ENCODE results near the gene XXYLT1.

Gene XXYLT1

DNA sequence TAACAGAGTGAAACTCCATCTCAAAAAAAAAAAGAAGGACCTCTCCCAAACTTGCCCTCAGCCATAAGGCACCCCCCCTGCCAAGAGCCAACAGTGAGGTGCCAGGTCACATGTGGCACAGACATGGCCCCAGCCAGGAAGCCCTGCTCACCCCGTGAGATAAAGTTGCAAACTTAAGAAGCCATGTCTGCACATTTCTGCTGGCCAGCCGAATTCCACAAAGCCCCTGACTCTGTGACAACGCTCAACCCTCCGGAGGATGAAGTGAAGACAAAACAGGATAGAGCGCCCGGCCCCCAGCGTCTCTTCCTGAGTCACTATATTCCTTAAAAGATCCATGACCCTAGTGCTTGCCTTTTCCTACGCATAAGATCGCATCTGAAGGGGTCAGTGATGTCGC lies 188.1 kb downstream of the XXYLT1 start:
- no peak for DNase-seq (ENCODE audit: low read depth, low spot score)
- TF ChIP-seq, protein P1, sequence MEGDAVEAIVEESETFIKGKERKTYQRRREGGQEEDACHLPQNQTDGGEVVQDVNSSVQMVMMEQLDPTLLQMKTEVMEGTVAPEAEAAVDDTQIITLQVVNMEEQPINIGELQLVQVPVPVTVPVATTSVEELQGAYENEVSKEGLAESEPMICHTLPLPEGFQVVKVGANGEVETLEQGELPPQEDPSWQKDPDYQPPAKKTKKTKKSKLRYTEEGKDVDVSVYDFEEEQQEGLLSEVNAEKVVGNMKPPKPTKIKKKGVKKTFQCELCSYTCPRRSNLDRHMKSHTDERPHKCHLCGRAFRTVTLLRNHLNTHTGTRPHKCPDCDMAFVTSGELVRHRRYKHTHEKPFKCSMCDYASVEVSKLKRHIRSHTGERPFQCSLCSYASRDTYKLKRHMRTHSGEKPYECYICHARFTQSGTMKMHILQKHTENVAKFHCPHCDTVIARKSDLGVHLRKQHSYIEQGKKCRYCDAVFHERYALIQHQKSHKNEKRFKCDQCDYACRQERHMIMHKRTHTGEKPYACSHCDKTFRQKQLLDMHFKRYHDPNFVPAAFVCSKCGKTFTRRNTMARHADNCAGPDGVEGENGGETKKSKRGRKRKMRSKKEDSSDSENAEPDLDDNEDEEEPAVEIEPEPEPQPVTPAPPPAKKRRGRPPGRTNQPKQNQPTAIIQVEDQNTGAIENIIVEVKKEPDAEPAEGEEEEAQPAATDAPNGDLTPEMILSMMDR (IDR thresholded peaks at IDR 0.05; ENCODE audit: insufficient read depth, low read length, missing control alignments) = no peak
- no peak overlapping the region for H3K4me3 ChIP-seq (ENCODE audit: low read depth, low read length)
- POLR2A ChIA-PET = no interaction called here
- CTCF ChIA-PET = interaction anchor here (1.1 kb wide), 1 partner anchor 24 kb away, joined by 3 read pairs; no protein-coding TSS in a partner anchor

DNA sequence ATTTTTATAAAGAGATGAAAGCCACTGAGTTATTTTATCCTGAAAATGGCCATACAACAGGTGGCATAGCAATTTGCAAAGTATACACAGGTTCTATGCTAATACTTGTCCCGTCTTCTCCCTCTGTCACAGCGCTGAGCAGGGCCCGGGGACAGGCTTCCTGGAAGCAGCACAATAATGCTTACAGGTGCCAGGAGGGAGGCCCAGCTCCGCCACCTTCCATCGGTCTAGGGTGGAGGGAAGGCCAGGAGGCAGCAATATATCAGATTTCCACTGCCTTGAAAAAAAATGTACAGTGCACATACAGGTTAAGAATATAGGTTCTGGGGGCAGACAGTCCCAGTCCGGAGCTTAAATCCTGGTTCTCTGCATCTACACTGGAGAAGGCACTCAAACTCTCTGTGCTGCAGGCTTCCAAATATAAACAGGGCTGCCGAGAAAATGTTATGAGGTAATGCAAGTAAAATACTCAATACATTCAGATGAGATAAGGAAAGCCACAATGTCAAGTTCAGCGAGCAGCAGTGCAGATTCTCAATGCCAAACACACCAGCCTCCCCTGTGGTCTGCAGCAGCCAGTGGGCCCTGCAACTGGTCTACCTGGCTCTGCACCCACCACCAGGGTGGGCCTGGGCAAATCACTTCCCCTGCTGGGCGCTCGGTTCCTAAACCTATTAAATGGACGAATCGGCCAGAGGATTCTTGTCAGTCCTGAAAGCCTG lies 189.6 kb downstream of the XXYLT1 start:
- no peak overlapping the region for H3K4me3 ChIP-seq (ENCODE audit: low read depth, low read length)
- POLR2A ChIA-PET = no interaction called here
- TF ChIP-seq, protein P1 (IDR thresholded peaks at IDR 0.05; ENCODE audit: insufficient read depth, low read length, missing control alignments) = no peak
- DNase-seq (ENCODE audit: low read depth, low spot score) = no peak
- CTCF ChIA-PET = no interaction called here

DNA sequence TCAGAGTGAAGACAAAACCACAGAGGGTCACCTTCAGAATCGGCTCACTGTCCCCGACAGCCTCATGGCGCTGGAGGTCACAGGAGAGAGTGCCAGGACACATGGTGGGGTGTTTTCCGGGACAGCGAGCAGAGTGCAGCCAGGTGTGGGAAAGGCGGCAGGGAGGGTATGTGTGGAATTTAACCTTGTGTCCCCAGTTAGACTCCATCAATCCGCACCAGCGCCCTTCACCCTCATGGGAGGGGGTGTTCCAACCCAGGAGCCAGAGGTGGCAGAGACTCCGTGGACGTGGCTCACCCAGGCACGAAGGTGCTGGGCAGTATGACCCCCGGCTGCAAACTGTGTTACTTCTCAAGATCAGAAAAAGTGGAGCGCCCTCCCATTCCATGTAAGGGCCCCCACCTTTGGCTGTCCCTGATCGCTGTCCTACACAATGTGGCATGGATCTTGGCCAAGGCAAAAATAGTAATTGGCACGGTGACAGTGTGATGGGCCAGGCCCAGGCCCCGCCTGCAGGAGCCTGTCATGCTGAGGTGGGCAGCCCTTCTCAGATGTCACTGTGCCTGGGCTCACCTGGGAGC lies 190.3 kb downstream of the XXYLT1 start:
- H3K4me3 ChIP-seq (ENCODE audit: low read depth, low read length) = no peak overlapping the region
- no peak for DNase-seq (ENCODE audit: low read depth, low spot score)
- TF ChIP-seq, protein P1 (IDR thresholded peaks at IDR 0.05; ENCODE audit: insufficient read depth, low read length, missing control alignments) = no peak
- POLR2A ChIA-PET = no interaction called here
- CTCF ChIA-PET = no interaction called here

DNA sequence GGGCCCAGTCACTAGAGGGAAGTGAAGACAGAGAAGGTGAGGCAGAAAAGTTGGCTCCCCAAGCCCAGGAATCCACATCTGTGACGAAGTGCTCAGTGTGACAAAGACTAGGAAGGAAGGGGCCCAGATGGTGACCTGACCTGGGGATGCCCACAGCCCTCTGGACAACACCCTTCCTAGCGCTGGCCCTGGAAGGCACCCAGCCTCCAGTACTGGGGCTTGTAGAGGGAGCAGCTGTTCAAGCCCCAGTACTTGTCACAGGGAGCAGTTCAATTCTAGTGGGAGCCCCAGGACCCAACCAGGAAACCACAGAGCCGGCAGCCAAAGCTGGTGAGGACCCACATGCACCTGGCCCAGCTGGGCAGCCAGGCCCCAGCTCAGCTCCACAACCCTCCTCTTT lies 190.8 kb downstream of the XXYLT1 start:
- H3K4me3 ChIP-seq (ENCODE audit: low read depth, low read length) = no peak overlapping the region
- ChIA-PET CTCF (no interaction called here), POLR2A (no interaction called here)
- DNase-seq (ENCODE audit: low read depth, low spot score) = no peak
- TF ChIP-seq, protein P1 (IDR thresholded peaks at IDR 0.05; ENCODE audit: insufficient read depth, low read length, missing control alignments) = no peak

DNA sequence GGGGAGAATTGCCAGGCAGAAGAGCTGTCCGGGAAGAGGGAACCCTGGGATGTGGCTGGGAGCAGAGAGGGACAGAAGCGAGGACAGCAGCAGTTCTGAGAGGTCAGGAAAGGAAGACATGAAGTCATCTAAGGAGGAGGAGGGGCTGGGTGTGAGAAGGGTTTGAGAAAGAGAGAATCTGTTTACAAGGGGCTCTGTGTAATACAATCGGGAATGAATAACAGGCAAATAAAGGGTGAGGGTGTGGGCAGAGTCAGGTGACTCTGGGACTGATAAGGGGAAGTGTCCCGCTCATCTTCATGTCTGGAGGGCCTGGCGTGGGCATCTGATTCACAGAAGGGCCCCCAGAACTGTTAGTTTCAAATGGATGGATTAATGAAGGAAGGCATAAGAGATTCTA lies 191.3 kb downstream of the XXYLT1 start:
- TF ChIP-seq, protein P1 (IDR thresholded peaks at IDR 0.05; ENCODE audit: insufficient read depth, low read length, missing control alignments) = no peak
- DNase-seq (ENCODE audit: low read depth, low spot score) = no peak
- CTCF ChIA-PET = no interaction called here
- POLR2A ChIA-PET = no interaction called here
- no peak overlapping the region for H3K4me3 ChIP-seq (ENCODE audit: low read depth, low read length)

DNA sequence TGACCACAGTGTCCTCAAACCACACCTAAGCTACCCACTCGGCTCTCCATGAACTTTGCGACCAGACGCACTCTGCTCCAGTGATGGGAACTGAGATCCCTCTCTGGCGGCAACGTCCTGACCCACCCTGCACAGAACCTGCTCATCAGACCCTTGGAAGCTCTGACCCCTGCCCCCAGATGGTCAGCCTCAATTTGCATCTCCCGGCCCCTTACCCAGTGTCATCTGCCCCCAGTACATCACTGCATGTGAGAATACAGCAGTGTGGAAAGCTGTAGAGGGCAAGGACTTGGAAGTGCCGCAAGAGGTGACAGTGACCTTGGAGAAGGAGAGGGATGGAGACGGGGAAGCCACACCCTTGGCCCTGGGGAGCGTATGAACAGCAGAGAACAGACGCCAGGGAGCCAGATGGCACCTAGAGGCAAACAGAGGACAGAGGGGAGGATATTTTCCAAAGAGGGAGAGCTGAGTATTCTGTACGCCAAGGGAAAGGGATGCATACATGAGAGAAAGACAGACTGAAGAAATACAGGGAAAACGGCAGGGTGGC lies 192.0 kb downstream of the XXYLT1 start:
- no peak for DNase-seq (ENCODE audit: low read depth, low spot score)
- TF ChIP-seq, protein P1 (IDR thresholded peaks at IDR 0.05; ENCODE audit: insufficient read depth, low read length, missing control alignments) = no peak
- CTCF ChIA-PET = no interaction called here
- H3K4me3 ChIP-seq (ENCODE audit: low read depth, low read length) = no peak overlapping the region
- POLR2A ChIA-PET = no interaction called here

All from AG04449 (cell line).